Activated CD4-positive, alpha-beta T cell treated with anti-CD3 and anti-CD28 coated beads, Interleukin-2, amount 10 ng/mL, durations not matched to agents 24 days and 14 days (primary cell): ENCODE data around the gene HMGXB3. TPM values are rescaled to one million over a fixed set of nuclear protein-coding genes. Genes with fewer than 3 reads are reported as not detected.

Source experiments
- DNase-seq: peaks from one replicate; pipeline ENCODE4 v3.0.0; 2022
- H3K27ac Mint-ChIP-seq: one replicate; pipeline ENCODE4 v1.8.0; 2022; ENCODE audit warnings: mild to moderate bottlenecking, mixed read lengths
- H3K27me3 Mint-ChIP-seq: one replicate; pipeline ENCODE4 v1.8.0; 2022; ENCODE audit warnings: mixed read lengths
- H3K36me3 Mint-ChIP-seq: one replicate; pipeline ENCODE4 v1.8.0; 2022; ENCODE audit warnings: low read depth, mild to moderate bottlenecking, mixed read lengths
- H3K4me1 Mint-ChIP-seq: one replicate; pipeline ENCODE4 v1.8.0; 2021; ENCODE audit warnings: mixed read lengths
- H3K4me3 Mint-ChIP-seq: one replicate; pipeline ENCODE4 v1.8.0; 2022; ENCODE audit warnings: mild to moderate bottlenecking, moderate library complexity, mixed read lengths
- H3K9me3 Mint-ChIP-seq: one replicate; pipeline ENCODE4 v1.8.0; 2021; ENCODE audit warnings: mixed read lengths
- intact Hi-C: fragments of 100-400 bp; cut with micrococcal nuclease; formaldehyde crosslinking; loops from one replicate; pipeline ENCODE4 v1.15.1; 2023
- total RNA-seq: library from RNA; stranded (reverse); gene quantifications from 2 replicates; pipeline ENCODE4 v1.2.3, GENCODE V29; 2022

HMGXB3 gene
- total RNA-seq, 1 donor from 2014 or later: 43.1 TPM

DNA sequence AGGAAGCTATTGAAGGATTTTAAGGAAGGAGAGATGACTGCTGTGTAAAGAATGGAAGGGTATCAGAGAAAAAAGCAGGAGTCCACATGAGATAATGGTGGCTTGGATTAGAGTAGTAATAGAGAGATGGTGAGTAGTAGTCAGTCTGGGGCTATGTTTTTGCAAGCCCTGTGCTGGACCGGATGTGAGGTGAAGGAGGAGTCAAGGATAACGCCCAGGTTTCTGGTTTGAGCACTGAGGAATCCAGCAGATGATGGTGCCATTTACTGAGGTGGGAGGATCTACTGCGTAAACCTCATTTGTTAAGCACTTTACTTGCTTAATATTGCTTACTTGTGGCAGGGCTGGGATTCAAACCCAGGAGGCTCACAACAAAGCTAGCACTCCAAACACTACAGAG lies 1.2 kb upstream of the HMGXB3 start:
- intact Hi-C loops: no loop called here
- H3K4me1 Mint-ChIP-seq: peaks cover 38% of the 10 kb centered on the region
- peak overlapping the region; percentile 86 for H3K4me3 Mint-ChIP-seq
- peak overlapping the region; percentile 88 for H3K27ac Mint-ChIP-seq
- no peak for DNase-seq
- H3K27me3 Mint-ChIP-seq: no peaks in the 10 kb centered on the region
- H3K9me3 Mint-ChIP-seq: no peaks in the 10 kb centered on the region
- H3K36me3 Mint-ChIP-seq: peaks cover 23% of the 10 kb centered on the region

DNA sequence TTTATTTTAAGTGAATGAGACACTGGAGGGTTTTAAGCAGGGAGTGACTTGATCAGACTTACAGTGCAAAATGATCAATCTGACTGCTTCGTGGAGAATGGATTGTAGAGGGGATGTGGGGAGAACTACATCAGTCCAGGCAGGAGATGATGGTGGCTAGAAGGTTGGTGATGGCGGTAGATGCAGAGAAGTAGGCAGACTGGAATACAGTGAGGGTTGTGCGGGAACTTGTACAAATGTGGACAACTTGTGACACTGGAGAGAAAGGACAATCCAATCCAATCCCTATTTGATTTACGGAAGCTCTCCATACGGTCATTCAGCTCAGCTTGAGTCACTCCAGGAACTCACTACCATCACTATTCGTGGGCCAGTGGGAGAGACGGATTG lies 678 bp upstream of the HMGXB3 start:
- Mint-ChIP-seq H3K36me3 (peaks cover 26% of the 10 kb centered on the region), H3K9me3 (no peaks in the 10 kb centered on the region), H3K27me3 (no peaks in the 10 kb centered on the region), H3K4me1 (peaks cover 40% of the 10 kb centered on the region), H3K27ac (peak overlapping the region; percentile 88), H3K4me3 (peak overlapping the region; percentile 86)
- DNase-seq: no peak
- intact Hi-C loops: loop anchor here (2.0 to 10.0 kb wide), 5 partner anchors 215 to 455 kb away; partner anchors contain the start of genes CD74, PPARGC1B and TCOF1

DNA sequence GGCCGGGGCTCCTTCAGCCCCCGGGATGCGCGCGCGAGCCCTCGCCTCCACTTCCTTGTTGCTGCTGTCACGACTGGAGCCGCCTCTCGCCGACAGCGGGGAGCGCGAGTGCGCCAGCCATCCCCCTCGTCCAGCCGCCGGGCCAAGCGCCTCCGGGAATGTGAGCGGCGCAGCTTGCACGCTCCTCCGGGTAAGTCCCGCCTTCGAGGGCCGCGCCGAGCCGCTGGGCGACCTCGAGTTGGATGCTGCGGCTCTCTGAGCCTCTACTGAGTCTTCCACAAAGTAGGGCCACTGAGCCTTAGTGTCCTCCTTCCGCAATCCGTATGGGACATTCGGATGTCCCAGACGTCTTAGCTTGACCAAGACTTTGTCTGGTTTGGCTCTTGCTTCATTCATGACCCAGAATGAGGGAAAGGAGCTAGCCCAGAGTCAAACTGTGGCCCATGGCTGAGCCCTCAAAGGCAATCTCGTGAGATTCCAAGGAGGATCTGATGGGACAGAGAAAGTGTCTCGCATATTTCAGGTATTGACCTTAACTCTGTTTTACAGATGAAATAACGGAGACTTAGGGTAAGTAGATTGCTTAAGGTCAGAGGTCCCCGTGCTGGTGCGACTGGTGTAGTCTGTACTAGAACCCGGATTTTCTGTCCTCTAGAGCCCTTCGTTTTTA lies 586 bp downstream of the HMGXB3 start:
- Mint-ChIP-seq H3K9me3 (no peaks in the 10 kb centered on the region), H3K27me3 (no peaks in the 10 kb centered on the region), H3K4me3 (peak overlapping the region; percentile 86), H3K36me3 (peaks cover 27% of the 10 kb centered on the region), H3K27ac (peak overlapping the region; percentile 97), H3K4me1 (peaks cover 41% of the 10 kb centered on the region)
- intact Hi-C loops: loop anchor here (1.0 to 10.0 kb wide), 6 partner anchors 42 to 454 kb away; partner anchors contain the start of genes CD74, PPARGC1B and TCOF1
- peak; percentile 84 for DNase-seq

DNA sequence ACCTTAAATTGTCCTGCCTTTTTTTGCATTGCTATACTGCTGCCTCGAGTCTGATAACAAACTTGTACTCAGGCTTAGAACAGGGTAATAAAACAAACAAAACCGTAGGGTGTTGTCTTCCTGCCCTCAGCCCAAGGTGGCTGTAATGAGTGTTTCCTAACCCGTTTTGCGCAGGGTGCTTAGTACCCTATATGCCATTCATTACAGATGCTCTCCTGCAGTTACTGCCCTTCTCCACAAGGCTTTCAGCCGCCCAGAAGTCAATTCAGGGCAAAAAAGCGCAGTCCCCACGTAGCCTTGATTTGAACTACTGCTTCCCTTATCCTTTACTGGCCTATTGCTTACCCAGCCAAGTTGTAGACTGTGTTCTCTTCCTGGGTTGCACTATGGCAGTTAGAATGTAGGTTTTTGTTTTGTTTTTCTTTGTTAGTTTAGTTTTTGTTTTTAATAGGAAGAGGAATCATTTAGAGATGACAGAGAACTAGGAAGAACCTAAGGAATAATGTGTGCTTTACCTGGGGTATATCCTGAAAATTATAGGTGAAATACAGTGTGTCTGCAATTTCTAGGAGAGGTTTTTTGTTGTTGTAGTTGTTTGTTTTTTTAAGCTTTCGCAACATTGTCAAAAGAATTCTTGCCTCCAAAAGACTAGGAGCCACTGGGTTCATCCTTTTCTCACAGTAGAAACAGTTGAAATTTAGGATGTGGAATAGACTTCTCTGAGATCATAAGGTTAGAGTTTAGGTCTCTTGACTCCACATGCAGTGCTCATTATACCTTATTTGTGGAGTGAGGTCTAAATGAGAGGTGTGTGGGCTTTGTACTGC lies 1.3 kb downstream of the HMGXB3 start:
- Mint-ChIP-seq H3K36me3 (peaks cover 34% of the 10 kb centered on the region), H3K4me1 (peaks cover 41% of the 10 kb centered on the region), H3K27me3 (no peaks in the 10 kb centered on the region), H3K9me3 (no peaks in the 10 kb centered on the region), H3K27ac (peak overlapping the region; percentile 97), H3K4me3 (peak overlapping the region; percentile 86)
- peak; percentile 90 for DNase-seq
- intact Hi-C loops: loop anchor here (1.0 to 10.0 kb wide), 6 partner anchors 43 to 453 kb away; partner anchors contain the start of genes CD74, PPARGC1B and TCOF1

DNA sequence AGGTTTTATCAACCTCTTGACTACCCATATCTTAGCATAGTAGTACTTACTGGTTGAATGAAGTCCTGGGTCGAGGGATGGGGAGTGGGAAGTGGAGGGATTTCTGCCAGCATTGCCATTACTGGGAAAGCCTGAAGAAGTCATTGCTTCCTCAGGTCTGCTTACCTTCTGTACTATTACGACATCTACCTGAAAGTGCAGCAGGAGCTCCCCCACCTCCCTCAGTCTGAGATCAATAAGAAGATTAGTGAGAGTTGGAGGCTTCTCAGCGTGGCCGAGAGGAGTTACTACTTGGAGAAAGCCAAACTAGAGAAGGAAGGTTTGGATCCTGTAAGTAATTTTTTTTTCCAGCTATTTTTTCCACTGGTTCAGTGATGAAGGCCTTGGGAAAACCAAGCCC lies 5.8 kb downstream of the HMGXB3 start:
- H3K27me3 Mint-ChIP-seq: no peaks in the 10 kb centered on the region
- peaks cover 69% of the 10 kb centered on the region for H3K36me3 Mint-ChIP-seq
- H3K27ac Mint-ChIP-seq: no peak overlapping the region
- no peaks in the 10 kb centered on the region for H3K9me3 Mint-ChIP-seq
- intact Hi-C loops: loop anchor here (10.0 kb wide), 2 partner anchors 208 to 448 kb away; no protein-coding TSS in a partner anchor
- H3K4me3 Mint-ChIP-seq: no peak overlapping the region
- peaks cover 37% of the 10 kb centered on the region for H3K4me1 Mint-ChIP-seq
- DNase-seq: no peak

DNA sequence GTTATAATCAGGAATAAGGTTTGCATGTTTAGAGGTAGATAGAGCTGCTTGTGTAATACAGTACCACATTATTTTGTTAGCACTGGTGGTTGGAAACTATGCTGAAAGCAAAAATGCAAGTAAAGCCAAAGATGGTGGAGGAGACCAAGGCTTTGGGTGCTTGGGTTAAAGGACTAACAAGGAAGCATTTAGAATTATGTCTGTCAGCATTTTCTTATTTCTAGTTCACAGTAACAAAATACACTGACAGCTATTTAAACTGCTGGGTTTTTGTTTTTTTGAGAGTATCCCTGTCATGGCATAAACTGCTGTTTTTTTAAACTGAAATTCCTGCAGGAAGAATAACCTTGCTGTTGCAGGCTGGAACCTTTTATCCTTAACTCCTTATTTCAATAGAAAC lies 6.5 kb downstream of the HMGXB3 start:
- no peaks in the 10 kb centered on the region for H3K27me3 Mint-ChIP-seq
- H3K9me3 Mint-ChIP-seq: no peaks in the 10 kb centered on the region
- H3K4me1 Mint-ChIP-seq: peaks cover 31% of the 10 kb centered on the region
- intact Hi-C loops: loop anchor here (10.0 kb wide), 2 partner anchors 208 to 448 kb away; no protein-coding TSS in a partner anchor
- DNase-seq: no peak
- H3K36me3 Mint-ChIP-seq: peaks cover 69% of the 10 kb centered on the region
- H3K27ac Mint-ChIP-seq: no peak overlapping the region
- no peak overlapping the region for H3K4me3 Mint-ChIP-seq

DNA sequence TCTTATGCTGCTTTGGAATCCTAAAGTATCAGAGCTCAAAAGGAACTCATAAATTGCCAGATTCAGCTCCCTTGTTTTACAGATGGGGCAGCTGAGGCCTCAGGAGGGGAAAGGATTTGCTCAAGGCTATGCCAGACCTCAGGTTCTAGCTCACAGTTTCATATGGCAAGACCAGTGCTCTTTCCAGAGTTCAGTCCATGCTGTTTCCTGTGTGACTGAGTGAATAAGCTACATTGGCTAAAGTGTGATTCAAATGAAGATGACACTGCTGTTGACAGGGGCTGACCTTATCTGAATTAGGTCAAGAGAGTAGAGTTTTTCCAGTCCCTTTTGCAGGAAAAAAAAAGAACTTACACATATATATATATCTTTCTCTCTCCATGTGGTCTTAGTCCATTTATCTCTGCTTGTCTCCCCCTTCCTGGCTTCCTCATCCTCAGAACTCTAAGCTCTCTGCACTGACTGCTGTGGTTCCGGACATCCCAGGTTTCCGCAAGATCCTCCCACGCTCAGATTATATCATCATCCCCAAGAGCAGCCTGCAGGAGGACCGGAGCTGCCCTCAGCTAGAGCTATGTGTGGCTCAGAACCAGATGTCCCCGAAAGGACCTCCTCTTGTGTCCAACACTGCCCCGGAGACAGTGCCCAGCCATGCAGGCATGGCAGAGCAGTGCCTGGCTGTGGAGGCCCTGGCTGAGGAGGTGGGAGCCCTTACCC lies 9.3 kb downstream of the HMGXB3 start:
- Mint-ChIP-seq H3K36me3 (peaks cover 78% of the 10 kb centered on the region), H3K27ac (no peak overlapping the region)
- intact Hi-C loops: loop anchor here (10.0 kb wide), 2 partner anchors 205 to 445 kb away; no protein-coding TSS in a partner anchor

DNA sequence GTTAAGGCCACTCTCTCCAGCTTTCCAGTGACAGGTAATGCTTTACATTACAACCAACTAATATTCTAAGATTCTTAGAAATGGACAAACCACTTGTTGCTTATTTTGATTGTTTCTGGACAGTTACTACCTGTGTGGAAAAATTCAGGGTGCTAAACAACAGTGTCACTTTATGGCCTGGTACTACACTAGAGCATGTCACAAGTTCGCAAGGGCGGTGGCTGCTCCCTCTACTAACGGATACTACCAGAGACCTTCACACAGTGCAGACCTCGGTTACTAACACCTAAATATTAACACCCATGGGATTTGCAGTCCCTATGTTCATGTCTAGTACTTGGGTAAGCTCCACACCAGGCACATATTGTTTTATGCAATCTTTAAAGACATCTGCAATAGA lies 13.4 kb downstream of the HMGXB3 start:
- no peak for DNase-seq
- Mint-ChIP-seq H3K27ac (no peak overlapping the region), H3K9me3 (peaks cover 10% of the 10 kb centered on the region), H3K36me3 (peaks cover 86% of the 10 kb centered on the region), H3K4me1 (peaks cover 5% of the 10 kb centered on the region), H3K4me3 (no peak overlapping the region), H3K27me3 (no peaks in the 10 kb centered on the region)
- intact Hi-C loops: no loop called here

More for the DNA sequence above, 9.3 kb downstream of the HMGXB3 start:
- peaks cover 13% of the 10 kb centered on the region for H3K4me1 Mint-ChIP-seq
- no peaks in the 10 kb centered on the region for H3K27me3 Mint-ChIP-seq
- H3K4me3 Mint-ChIP-seq: no peak overlapping the region
- H3K9me3 Mint-ChIP-seq: no peaks in the 10 kb centered on the region
- no peak for DNase-seq

DNA sequence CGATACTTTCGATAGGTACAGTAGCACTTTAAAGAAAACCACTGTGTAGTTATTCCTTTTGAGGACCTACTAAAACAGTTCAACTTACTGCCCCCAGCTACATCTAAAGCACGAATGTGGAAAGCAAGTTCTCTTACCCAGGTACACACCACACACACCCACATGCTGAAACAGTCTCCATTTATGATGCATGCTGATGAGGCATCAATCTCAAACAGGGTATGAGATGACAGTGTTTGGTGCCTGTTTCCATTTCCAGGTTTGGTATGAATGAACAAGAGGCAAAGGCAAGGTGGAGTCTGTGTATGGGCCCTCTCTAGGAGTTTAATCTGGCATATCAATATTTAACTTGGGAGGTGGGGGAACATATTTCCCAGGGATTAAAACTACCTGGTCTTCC lies 13.9 kb downstream of the HMGXB3 start:
- Mint-ChIP-seq H3K36me3 (peaks cover 89% of the 10 kb centered on the region), H3K4me1 (peaks cover 3% of the 10 kb centered on the region), H3K4me3 (no peak overlapping the region), H3K27ac (no peak overlapping the region), H3K27me3 (no peaks in the 10 kb centered on the region), H3K9me3 (peaks cover 10% of the 10 kb centered on the region)
- DNase-seq: no peak
- intact Hi-C loops: no loop called here

DNA sequence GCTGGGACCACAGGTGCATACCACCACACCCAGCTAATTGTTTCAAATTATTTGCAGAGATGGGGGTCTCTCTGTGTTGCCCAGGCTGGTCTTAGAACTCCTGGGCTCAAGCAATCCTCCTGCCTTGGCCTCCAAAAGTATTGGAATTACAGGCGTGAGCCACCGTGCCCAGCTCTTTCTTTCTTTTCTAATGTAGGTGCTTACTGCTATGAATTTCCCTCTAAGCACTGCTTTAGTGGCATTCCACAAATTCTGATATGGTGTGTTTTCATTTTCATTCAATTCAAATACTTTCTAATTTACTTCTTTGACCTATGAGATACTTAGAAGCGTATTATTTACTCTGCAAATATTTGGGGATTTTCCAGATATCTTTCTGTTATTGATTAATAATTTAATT lies 14.9 kb downstream of the HMGXB3 start:
- Mint-ChIP-seq H3K4me1 (peaks cover 7% of the 10 kb centered on the region), H3K27ac (no peak overlapping the region), H3K4me3 (no peak overlapping the region), H3K9me3 (peaks cover 10% of the 10 kb centered on the region), H3K36me3 (peaks cover 88% of the 10 kb centered on the region), H3K27me3 (no peaks in the 10 kb centered on the region)
- DNase-seq: no peak
- intact Hi-C loops: no loop called here

DNA sequence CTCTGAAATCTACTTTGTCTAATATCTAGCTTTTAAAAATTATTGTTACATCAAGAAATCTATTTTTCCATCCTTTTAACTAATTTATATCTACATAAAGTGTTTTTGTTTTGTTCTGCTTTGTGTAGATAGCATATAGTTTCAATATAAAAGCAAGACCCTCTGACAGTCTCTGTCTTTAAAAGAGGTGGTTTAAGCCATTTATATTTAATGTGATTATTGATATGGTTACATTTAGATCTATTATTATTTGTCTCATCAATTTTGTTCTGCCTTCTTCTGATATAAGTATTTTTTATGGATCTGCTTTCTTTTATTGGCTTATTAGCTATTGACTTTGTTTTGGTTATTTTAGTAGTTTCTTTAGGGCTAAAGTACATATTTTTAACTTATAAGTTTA lies 16.0 kb downstream of the HMGXB3 start:
- DNase-seq: no peak
- Mint-ChIP-seq H3K27me3 (no peaks in the 10 kb centered on the region), H3K36me3 (peaks cover 88% of the 10 kb centered on the region), H3K4me3 (no peak overlapping the region), H3K4me1 (peaks cover 11% of the 10 kb centered on the region), H3K27ac (no peak overlapping the region), H3K9me3 (peaks cover 10% of the 10 kb centered on the region)
- intact Hi-C loops: no loop called here

DNA sequence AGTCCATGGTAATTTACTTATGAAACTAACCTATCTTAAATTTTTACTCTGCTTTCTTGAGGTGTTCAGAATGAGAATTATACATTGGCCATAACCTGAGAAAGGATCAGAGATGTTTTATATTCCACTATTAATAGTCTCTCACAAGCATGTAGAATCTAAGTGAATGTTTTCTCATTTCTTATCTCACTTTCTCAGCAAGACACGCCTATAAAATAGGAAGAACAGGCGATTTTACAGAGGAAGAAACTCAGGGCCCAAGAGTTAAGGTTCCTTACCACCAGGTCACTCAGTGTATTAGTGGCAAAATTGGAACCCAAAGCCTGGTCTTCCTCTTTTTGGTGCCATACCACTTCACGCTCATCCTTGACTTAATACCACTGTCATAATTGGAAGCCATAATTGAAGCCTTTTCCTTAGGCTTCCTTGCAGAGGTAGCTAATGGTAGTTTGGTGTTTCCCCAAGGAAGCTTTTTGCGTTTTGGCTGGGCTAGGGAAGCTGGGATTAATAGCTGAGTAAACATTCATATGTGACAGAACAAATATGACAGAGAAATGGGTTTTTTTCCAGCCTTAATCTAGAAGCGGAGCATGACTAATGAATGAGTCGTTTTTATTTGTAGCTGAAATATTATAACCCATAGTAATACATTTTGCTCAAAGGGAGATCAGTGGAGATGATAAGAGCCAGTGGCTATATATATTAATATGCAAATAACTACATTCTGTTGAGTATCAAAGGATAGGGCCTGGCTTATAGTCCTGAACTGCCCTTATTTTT lies 16.9 kb downstream of the HMGXB3 start:
- DNase-seq: no peak
- peaks cover 16% of the 10 kb centered on the region for H3K4me1 Mint-ChIP-seq
- H3K36me3 Mint-ChIP-seq: peaks cover 89% of the 10 kb centered on the region
- H3K27me3 Mint-ChIP-seq: no peaks in the 10 kb centered on the region
- no peak overlapping the region for H3K4me3 Mint-ChIP-seq
- intact Hi-C loops: no loop called here
- peaks cover 10% of the 10 kb centered on the region for H3K9me3 Mint-ChIP-seq
- H3K27ac Mint-ChIP-seq: no peak overlapping the region

DNA sequence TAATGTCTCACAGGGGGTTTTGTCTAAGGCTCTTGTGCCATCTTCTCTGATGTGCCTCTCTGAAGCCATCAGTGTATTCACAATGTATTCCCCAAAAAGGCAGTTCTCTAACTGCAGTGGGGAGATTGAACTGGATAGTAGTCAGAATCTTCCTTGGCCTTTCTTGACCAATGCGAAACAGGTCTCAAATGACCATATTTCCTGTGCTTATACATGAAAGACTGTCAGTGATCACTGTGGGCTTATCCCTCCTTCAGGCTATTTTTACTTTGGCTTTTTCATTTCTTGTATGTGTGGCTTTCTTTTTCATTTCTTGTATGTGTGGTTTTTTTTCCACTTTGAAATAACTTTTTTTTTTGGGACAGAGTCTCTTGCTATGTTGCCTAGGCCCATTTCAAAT lies 19.7 kb downstream of the HMGXB3 start:
- Mint-ChIP-seq H3K4me1 (peaks cover 19% of the 10 kb centered on the region), H3K27me3 (no peaks in the 10 kb centered on the region), H3K9me3 (peaks cover 8% of the 10 kb centered on the region), H3K4me3 (no peak overlapping the region), H3K36me3 (peaks cover 72% of the 10 kb centered on the region), H3K27ac (peak overlapping the region; percentile 72)
- intact Hi-C loops: no loop called here
- DNase-seq: no peak
